GM19023 (cell line): ENCODE measurements around the gene GRM7.

Source experiments
- ATAC-seq: cut with Tn5 transposase; IDR thresholded peaks from one replicate; pipeline ENCODE4 v1.9.1; 2021; ENCODE audit warnings: mild to moderate bottlenecking, moderate library complexity; ENCODE audit not compliant: unreplicated experiment

GRM7 gene

DNA sequence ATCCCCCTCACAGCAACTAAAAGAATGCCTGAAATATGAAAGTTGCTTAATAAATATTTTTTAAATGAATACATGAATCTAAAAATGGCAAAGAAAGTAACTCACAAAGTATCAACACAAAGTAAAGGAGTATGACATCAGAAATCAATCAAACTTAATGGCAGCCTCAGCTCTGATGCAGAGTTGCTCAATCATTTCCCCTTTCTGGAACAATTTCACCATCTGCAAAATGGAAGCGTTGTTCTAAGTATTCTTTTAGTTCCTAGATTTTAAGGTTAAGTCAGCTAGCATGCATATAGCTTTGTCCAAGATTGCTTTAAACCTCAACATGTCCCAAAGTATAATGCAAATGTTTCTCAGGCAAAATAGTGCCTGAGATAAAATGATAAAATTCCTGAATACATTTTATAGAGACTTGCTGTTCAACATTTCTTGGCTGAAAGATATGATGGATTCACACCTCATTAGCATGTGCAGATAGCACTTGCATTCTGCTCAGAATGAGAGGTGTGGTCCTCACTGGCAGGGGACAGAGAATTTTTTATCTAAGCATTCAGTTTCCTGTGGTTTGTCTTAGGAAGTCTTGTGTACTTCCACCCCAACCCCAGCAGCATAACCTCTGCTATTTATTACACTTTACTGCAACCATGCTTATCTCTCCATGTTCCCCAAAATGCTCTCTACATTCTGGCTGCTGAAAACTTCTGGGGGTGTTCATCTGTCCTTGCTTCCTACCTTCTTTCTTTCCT, 429.3 kb downstream of the GRM7 start:
- no peak for ATAC-seq

DNA sequence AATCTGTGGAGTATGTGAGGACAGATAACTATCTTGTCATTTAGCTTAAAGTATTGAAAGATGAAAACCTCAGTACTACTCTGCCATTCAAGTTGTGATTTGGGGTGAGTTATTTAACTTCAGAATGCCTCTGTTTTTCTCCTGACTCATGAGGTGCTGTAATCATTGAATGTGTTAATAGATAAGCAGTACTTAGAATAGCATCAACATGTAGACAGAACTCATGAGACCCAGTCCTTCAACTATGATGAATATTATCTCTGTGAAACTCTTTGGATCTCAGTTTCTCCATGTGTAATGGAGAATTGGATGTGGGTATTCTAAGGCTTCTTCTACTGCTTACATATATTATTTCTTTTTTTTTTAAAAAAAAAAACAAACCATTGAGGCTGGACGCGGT, 431.4 kb downstream of the GRM7 start:
- no peak for ATAC-seq

DNA sequence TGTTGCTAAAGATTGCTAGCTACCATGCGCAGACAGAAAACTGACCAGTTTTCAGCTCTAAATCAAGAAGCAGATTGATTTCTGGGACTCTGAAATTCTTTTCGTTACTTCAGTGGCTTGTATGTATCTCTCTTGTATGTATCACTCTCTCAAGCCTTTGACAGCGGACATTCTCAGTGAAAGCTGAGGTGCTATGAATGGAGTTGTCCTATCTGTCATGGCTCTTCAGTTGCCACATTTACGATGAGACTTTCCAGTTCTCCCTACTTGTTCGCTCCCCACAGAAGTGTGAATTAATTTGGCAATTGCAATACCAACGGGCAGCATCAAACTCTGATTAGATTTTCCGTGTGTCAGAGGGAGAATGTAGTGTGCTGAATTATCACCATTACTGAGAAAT, 432.4 kb downstream of the GRM7 start:
- no peak for ATAC-seq

DNA sequence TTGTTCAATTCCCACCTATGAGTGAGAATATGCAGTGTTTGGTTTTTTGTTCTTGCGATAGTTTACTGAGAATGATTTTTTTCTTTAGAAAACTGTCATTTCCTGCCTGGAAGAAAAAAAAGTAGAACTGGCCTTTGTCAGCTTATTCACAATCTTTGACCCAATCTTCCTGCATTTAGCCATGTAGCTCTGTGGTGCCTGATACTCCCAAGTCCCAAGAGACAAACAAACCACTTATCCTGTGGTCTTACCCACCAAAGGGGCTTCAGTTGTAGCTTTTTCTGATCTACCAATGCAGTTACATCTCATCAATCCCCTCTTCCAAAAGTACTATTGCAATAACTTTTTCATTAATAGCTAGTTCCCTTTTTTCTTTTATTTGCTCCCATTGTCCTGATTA, 444.6 kb downstream of the GRM7 start:
- ATAC-seq = no peak

DNA sequence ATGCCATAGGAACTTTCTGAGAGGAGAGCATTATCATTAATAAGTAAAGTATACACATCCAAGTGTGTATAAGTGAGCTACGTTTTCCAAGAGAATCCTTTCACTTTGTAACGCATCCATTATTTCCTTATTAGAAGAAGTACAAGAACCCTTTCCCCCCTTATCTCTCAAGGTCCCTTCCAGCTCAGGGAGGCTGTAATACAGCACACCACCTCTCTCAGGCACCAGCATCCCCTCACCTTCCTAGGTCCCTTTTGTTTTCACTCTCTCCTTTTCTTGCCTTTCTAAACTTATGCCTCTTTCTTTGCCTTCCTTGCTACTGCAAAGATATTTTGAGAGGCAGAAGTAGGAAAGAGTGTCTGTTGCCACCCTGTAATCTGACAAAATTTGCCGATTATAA, 446.0 kb downstream of the GRM7 start:
- no peak for ATAC-seq

DNA sequence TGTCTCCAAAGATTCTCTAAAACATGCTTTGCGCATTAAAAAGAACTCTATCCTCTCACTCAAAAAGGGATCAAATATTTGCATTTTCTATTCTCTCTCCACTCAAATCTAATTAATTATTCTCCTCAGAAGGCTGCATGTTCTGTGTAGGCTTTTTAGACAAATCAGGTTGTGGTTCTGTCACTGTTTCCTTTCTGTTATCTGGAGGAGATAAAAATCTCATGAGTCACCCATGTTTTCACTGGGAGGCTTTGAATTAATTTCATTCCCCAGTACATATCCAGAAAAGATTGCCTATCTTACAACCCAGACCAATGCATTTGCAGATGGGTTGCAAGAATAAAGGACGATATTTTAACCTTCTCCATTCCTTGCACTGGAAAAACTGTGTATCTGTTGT, 446.5 kb downstream of the GRM7 start:
- no peak for ATAC-seq

DNA sequence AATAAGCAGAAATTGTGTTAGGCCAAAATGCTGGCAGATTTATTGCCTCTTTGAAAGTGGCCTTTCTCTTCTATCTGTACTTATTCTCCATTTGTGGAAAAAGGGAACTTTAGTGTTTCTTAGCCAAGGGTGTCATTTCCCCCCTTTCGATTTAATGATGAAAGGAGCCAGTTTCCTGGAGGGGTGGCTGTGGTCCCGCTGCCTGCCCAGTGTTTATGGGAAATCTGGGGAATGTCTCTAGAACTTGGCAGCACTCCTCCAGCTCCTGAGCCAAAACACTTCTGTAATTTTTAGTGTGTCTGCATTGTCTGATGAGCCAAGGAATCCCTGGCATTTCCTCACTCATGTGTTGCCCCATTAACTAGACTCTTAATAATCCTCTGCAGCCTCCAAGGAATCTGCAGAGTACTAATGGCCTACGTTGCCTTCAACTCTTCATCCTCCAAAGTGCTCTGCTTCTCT, 448.8 kb downstream of the GRM7 start:
- ATAC-seq = no peak

DNA sequence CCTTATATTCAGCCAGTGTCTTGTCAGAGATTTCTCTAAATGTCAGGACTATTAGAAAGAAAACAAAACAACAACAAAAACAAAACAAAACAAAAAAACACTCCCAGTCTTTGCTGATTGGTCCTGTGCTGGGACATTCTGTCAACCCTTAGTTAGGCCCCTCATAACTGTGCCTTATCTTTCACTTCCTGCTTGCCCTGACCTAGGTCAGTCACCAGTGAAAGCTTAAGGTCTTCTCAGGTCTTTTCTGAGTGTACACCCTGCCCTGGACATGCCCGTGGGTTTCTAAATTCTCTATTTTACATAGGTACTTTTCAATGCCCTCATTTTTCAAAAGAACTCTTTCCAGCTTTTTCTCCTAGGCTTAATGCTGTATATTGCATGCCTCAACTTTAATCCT, 454.1 kb downstream of the GRM7 start:
- peak; percentile 52 for ATAC-seq

DNA sequence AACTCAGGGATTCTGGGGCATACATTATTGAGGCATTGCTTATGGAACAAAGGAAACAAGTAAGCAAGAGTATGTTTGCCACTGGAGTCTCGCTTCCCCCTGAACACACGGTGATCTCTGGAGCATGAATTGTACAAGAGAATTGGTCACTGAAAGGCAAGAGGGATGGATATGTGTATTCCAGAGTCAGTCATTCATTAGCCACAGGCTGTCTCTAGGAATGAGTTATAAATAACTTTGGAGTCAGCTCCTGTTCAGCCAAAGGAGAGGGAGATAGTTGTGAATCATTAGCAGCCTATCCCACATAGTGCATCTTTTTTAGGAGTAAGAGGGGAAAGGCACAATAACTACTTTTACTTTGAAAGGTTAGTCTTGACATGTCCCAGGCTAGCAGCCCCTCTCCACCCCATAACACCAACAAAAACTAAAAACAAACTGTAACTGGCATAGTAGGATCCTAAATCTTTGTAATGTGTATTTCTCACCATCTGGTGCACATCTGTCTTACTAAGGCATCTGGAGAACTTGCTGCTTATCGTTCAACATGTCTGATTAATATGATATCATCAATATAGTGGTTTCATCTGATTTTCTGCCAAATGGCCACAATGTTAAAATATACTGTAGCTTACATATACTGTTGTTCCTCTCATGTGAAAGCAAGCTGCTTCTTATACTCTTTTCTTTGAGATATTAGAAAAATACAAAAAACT, 462.2 kb downstream of the GRM7 start:
- no peak for ATAC-seq

DNA sequence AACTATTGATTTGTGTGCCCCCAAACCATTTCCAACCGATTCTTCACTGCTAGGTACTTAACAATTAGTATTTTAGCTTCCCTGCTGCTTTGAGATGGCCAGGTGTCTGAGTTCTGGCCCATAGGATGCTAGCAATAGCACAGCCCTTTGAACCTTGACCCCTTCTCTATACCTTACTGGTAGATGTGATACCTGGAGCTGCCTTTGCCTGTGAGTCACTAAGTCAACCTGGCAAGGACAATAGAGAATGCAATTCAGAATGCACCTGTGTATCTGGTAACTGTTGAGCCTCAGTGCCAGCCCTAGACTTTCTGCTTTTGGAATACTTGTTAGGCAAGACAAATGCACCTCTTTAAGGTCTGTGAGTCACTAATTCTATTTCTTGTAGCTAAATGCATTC, 467.4 kb downstream of the GRM7 start:
- ATAC-seq = no peak

DNA sequence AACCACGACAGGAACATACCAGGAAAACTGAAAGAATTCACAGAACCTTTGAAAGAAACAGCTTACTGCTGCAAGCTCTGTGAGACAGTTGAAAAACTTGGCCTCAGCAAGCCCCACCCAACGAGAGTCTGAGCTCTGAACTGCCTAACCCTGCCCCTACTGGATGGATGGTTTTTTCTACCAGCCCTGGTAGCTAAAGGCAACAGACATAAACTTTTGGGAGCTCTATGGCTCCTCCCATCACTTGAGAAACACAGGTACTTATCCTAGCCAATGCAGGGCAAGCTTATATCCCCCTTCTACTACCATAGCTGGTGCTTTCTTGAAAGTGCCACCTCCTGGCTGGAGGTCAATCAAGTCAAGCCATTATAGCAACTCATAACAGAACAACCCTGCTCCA, 471.8 kb downstream of the GRM7 start:
- ATAC-seq = no peak

DNA sequence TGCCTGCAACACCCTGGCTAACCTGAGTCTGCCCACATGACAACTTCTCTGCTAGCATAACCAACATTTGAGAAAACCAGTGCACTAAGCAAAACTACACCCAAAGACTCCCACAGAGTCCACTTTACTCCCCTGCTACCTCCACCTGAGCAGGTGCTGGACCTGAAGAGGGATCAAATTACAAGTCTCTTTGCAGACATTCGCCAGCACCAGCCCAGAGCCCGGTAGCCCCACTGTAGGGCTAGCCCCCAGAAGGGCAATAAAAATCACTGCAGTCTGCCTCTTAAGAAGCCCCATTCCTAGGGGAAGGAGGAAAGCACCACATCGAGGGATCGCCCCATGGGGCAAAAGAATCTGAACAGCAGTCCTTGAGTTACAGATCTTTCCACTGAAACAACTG, 472.2 kb downstream of the GRM7 start:
- no peak for ATAC-seq

DNA sequence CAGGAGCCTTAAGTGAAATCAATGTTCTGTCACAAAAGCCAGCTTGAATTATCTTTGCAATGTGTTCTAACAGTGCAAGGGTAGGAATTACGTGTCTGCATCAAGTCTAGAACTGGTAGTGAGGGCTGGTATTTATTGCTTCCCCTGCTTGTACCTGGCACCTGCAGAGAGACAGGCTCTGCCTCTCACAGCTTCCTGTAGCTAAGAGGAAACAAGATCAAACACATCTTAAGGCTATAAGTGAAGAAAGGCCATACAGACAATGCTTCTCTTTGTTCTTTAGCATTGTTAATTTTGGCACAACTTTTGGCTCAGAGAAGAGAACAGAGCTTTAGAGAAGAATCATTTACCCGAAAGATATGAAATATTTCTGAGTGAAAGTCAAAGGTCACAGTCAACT, 479.9 kb downstream of the GRM7 start:
- no peak for ATAC-seq

DNA sequence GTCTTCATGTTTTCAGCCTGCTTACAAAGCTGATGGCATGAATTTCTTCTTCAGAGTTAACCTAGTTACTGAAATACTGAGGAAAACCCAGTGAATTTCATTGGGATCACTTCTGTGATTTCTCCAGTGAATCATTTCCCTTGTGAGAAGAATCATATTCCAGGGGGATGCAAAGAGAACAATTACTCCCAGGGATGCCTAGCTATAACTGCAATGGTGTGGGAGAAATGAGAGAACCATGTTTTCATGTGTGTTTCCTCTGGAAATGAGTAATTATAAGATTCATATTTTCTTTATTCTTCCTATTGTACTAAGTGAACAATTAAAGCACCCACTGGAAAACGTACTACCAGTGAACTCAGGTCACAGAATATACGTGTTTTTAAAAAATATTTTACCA, 485.4 kb downstream of the GRM7 start:
- no peak for ATAC-seq

DNA sequence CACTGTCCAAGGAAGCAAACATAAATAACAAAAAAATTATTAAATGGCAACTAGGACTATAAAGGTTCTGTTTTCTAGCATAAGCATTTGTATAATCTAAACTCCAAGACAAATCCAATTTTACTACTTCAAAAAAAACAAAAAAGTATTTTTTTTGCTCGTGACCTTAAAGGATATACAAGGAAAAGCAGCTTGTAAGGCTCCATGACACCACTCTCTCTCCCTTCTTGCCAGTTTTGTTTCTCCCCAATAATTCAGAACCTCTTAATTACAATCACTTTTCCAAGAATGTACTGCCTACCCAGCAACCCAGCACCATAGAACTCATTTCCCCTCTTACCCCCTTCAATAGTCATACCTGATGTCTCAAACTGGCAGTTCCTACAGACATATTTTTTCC, 496.2 kb downstream of the GRM7 start:
- ATAC-seq = no peak

DNA sequence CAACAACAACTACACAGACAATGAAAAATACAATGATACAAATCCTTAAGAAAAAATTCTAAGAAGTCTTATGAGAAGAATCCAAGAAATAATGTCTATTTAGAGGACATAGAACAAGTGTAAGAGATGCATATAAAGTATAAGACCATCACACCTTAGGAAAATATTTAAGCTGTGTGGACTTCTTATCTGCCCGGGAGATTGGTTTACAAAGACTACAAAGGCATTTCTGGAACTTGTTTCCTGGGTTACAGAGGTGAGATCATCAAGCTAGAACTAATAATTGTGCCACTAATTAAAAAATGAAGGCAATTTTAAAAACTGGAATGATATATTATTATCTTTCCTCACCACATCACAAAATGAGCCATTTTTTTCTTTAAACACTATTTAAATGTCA, 507.1 kb downstream of the GRM7 start:
- ATAC-seq = no peak

DNA sequence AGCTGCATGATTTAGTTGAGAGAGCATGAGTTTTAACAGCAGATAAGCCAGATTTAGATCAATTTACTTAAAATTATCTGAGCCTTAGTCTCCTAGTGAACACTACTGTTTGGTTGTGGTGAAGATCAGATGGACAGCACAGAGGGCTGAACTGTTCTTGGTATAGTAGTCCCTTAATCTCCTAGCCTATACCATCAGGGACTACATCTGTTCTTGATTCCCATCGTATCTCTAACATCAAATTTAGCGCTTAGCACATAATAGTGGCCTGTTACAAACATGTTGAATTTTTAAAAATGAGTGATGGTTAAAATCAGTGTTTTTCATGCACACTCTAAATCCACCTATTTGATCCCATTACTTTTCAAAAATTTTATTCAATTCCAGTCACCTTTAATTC, 507.7 kb downstream of the GRM7 start:
- ATAC-seq = no peak

DNA sequence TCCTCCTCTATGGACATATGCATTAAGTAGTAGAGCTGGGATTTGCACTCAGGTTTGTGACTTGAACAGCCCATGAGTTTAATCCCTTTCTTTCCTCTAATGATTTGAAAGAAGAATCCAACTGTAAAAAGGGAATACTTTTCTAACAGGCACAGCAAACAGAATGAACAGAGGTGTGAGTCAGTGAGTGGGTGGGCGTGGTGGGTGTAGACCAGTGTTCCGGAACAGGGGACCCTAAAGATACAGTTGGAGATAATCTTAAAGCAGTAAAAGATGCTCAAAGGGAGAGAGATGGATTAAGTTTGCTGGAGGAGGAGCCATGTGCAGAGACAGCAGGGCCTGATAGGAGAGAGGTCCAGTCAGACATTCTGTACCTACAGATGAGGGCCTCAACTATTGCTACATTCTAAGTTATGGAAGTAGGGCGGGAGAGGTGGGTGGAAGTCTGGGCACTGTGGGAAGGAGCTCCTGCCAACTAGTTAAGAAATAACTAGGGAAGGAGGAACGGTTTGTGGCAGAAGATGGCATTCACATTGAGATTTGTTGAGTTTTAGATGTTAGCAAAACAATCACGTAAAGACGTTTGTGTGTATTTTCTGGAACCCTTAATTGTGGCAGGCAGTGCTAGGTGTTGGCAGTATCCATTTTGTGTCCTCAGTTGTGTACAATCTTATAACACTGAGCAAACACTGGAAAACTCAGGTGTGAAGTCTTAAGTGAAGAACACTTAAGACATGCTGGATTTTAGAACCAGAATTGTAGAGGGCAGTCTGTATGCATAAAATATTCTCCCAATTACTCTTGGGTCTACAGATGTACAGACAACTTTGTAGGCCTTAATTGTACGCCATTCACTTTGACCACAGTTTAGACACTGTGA, 511.0 kb downstream of the GRM7 start:
- ATAC-seq = no peak

DNA sequence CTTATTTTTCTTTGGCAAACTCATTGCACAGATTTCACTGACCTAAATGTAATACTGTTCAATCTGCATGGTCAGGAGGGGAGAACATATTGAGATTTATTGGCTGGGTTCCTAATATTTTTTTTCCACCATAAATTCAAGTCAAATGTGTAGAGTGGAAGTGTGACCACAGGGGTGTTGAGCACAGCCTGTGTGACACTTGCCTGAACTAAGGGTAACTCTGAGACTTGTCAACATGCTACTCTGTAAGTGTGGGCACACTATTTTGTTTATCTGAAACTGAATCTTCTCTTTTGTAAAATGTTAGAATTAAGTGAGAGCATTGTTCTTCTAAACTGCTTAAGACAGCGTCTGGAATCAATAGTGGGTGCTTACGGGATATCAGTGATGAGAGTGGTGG, 516.2 kb downstream of the GRM7 start:
- ATAC-seq = no peak

DNA sequence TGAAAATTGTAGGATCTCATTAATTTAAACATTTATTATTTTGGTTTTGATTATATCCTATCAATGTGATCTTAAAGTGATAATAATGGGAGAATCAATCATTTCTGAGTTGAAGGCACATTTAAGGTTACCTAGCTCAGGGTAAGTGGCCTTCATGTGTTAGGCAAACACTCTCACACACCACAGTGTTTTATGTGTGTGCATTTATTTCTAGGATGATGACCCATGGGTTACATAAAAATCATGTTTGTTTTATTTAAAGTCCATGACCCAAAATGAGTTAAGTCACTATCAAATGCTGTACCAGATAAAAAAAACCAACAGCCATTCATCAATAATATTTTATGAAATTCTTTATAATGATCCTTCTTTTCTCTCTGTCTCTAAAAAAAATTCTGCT, 520.8 kb downstream of the GRM7 start:
- no peak for ATAC-seq

DNA sequence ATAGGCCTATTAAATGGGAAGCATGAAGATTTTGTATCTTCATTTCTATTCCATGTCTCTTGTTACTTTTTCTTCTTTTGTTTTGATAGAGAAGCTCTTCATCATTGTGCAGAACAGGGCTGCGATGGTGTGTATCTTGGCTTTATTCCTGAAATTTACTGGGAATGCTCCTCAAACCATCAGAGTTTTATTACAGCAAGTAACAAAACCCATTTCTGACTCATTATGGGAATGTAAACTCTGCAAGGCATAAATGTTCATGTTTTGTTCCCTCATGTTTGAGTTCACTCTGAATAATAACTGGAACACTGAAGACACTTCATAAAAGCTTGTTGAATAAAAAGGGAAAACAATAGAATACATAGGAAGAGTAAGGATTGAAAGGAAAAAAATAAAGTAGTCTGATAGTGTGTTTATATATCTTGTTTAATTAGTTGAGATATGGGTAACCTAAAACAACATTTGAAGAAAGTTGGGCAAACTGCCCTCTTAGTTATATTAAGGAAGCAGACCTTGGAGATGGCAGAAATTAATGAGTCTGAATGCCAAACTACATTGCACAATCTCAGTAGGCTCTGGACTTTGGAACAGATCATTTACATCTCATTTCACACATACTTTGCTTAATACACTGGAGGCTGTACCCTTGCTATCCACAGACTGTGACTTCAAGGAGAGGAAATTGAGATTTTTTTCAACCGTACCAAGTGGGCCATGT, 521.5 kb downstream of the GRM7 start:
- no peak for ATAC-seq
